HCT116 (cell line): ENCODE measurements around the gene SCYL2.

Experiments
- CBX3 ChIP-seq: IDR thresholded peaks from 2 replicates; pipeline ENCODE4 v1.6.1; 2012; ENCODE audit warnings: low read depth
- ELF1 ChIP-seq: IDR thresholded peaks from 2 replicates; pipeline ENCODE4 v1.6.1; 2012; ENCODE audit warnings: low read depth, borderline replicate concordance
- EZH2 ChIP-seq: fragments of 200-600 bp; sonication (generic); IDR thresholded peaks from 2 replicates; pipeline ENCODE4 v1.6.1; 2017; ENCODE audit warnings: antibody characterized with exemption, mixed run types
- POLR2A ChIP-seq: IDR thresholded peaks from 2 replicates; pipeline ENCODE4 v1.7.0; 2011; ENCODE audit warnings: borderline replicate concordance; ENCODE audit not compliant: insufficient read depth, insufficient read length; ENCODE audit errors: extremely low read depth
- POLR2AphosphoS5 ChIP-seq: IDR thresholded peaks from 2 replicates; pipeline ENCODE4 v1.6.1; 2011; ENCODE audit warnings: mild to moderate bottlenecking, low read depth, low read length, moderate library complexity
- RAD21 ChIP-seq: IDR thresholded peaks from 2 replicates; pipeline ENCODE4 v1.6.1; 2012; ENCODE audit warnings: low read depth, mild to moderate bottlenecking
- ZNF274 ChIP-seq: fragments of 200-500 bp; sonication (Bioruptor generic); IDR thresholded peaks from 2 replicates; pipeline ENCODE4 v1.6.1; 2014; ENCODE audit warnings: mild to moderate bottlenecking, low read depth, low read length, inconsistent platforms
- TF ChIP-seq, protein P1 (sequence below), 3 experiments: fragments of 200-600 bp in 1 of 3; sonication (generic) in 1 of 3; IDR thresholded peaks in 2 of 3; conservative IDR thresholded peaks in 1 of 3; 2 replicates each; pipeline ENCODE4 v1.5.1; 2012 to 2017; ENCODE audit warnings: low read depth in 2 of 3, low read length in 2 of 3, antibody characterized with exemption in 1 of 3, borderline replicate concordance in 1 of 3, control low read depth in 1 of 3, mild to moderate bottlenecking in 1 of 3, mixed read lengths in 1 of 3, mixed run types in 1 of 3, moderate library complexity in 1 of 3; ENCODE audit not compliant: insufficient read depth in 1 of 3
- TF ChIP-seq, protein P2 (sequence below): IDR thresholded peaks from 2 replicates; pipeline ENCODE4 v1.6.1; 2012; ENCODE audit warnings: low read depth

DNA sequence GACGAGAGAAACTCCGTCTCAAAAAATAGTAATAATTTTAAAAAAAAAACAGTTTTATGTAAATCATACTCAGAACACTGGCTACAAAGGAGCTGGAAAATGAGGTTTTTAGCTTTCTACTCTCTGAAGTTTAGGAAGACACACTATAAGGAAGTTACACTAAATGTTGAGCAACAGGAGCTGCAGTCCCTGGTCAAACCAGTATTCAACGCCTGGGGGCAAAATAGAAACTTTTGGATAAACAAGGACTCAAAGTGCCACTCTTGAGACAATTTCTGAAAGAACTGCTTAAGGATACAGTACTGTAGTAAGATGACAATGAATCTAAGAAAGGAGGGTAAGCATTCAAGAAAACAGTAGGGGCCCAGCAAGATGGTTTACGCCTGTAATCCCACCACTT lies 37.1 kb upstream of the SCYL2 start:
- TF ChIP-seq, protein P1, sequence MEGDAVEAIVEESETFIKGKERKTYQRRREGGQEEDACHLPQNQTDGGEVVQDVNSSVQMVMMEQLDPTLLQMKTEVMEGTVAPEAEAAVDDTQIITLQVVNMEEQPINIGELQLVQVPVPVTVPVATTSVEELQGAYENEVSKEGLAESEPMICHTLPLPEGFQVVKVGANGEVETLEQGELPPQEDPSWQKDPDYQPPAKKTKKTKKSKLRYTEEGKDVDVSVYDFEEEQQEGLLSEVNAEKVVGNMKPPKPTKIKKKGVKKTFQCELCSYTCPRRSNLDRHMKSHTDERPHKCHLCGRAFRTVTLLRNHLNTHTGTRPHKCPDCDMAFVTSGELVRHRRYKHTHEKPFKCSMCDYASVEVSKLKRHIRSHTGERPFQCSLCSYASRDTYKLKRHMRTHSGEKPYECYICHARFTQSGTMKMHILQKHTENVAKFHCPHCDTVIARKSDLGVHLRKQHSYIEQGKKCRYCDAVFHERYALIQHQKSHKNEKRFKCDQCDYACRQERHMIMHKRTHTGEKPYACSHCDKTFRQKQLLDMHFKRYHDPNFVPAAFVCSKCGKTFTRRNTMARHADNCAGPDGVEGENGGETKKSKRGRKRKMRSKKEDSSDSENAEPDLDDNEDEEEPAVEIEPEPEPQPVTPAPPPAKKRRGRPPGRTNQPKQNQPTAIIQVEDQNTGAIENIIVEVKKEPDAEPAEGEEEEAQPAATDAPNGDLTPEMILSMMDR (IDR thresholded peaks at IDR 0.05 in 2 of 3, conservative IDR thresholded peaks at IDR 0.05 in 1 of 3; ENCODE audit: borderline replicate concordance in 1 of 3, insufficient read depth in 1 of 3, low read depth in 2 of 3, low read length in 2 of 3): no peak
- TF ChIP-seq POLR2A (no peak), CBX3 (no peak), RAD21 (no peak), ZNF274 (no peak), ELF1 (no peak), EZH2 (no peak), POLR2AphosphoS5 (no peak)
- TF ChIP-seq, protein P2, sequence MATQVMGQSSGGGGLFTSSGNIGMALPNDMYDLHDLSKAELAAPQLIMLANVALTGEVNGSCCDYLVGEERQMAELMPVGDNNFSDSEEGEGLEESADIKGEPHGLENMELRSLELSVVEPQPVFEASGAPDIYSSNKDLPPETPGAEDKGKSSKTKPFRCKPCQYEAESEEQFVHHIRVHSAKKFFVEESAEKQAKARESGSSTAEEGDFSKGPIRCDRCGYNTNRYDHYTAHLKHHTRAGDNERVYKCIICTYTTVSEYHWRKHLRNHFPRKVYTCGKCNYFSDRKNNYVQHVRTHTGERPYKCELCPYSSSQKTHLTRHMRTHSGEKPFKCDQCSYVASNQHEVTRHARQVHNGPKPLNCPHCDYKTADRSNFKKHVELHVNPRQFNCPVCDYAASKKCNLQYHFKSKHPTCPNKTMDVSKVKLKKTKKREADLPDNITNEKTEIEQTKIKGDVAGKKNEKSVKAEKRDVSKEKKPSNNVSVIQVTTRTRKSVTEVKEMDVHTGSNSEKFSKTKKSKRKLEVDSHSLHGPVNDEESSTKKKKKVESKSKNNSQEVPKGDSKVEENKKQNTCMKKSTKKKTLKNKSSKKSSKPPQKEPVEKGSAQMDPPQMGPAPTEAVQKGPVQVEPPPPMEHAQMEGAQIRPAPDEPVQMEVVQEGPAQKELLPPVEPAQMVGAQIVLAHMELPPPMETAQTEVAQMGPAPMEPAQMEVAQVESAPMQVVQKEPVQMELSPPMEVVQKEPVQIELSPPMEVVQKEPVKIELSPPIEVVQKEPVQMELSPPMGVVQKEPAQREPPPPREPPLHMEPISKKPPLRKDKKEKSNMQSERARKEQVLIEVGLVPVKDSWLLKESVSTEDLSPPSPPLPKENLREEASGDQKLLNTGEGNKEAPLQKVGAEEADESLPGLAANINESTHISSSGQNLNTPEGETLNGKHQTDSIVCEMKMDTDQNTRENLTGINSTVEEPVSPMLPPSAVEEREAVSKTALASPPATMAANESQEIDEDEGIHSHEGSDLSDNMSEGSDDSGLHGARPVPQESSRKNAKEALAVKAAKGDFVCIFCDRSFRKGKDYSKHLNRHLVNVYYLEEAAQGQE: no peak
